ENCODE results near the gene TP53BP2. TPM values are rescaled to one million over a fixed set of nuclear protein-coding genes. Genes with fewer than 3 reads are reported as not detected.

TP53BP2 gene
- total and polyA plus RNA-seq, 2 donors (not counting 3 experiments of a cell fraction or from before 2014, with no cell fraction given) = 21.9 to 51.9 TPM

GRCh38 chr1:223776826-223777454 lies 68.8 kb downstream of the TP53BP2 start:
- Histone ChIP-seq H3K27ac (ENCODE audit: insufficient read depth, low read depth, low read length) (peak overlapping the region; percentile 86), H3K9me3 (replicated peaks; ENCODE audit: control insufficient read depth, insufficient read depth, low read length) (no peaks in the 10 kb centered on the region), H3K4me3 (replicated peaks in 1 of 3; ENCODE audit: insufficient read depth in 1 of 3, low read depth in 1 of 3, low read length in 3 of 3) (no peak overlapping the region), H3K4me2 (ENCODE audit: insufficient read depth, low read length) (peak overlapping the region; percentile 6), H3K36me3 (ENCODE audit: control insufficient read depth in 2 of 2, extremely low read depth in 1 of 2, insufficient read depth in 2 of 2, low read length in 2 of 2) (peaks cover 10 to 24% of the 10 kb centered on the region in 2 experiments), H4K20me1 (replicated peaks; ENCODE audit: control insufficient read depth, extremely low read depth, insufficient read depth, low read length) (no peaks in the 10 kb centered on the region), H3K4me1 (ENCODE audit: control insufficient read depth, extremely low read depth, insufficient read depth, low read length) (peaks cover 45% of the 10 kb centered on the region), H3K79me2 (ENCODE audit: control insufficient read depth, insufficient read depth, low read length) (peaks cover 2% of the 10 kb centered on the region), H2AFZ (ENCODE audit: low read depth, low read length) (no peak overlapping the region), H3K9me1 (replicated peaks; ENCODE audit: control insufficient read depth, extremely low read depth, insufficient read depth, low read length) (no peaks in the 10 kb centered on the region), H3K9ac (replicated peaks; ENCODE audit: extremely low read depth, insufficient read depth, low read length) (no peak overlapping the region), H3K27me3 (ENCODE audit: control insufficient read depth in 2 of 2, insufficient read depth in 2 of 2, low read length in 2 of 2) (no peaks in the 10 kb centered on the region)
- FAIRE-seq (no peak), DNase-seq (ENCODE audit: low read depth, low spot score) (peak; percentile 24)
- ChIA-PET CTCF (interaction anchor here (3.0 kb wide), 1 partner anchor 28 kb away, joined by 14 read pairs; no protein-coding TSS in a partner anchor), POLR2A (interaction anchor here (1.4 kb wide), 1 partner anchor 69 kb away, joined by 3 read pairs; the partner anchor contains the start of gene TP53BP2)
- no TSS peak for BruUV-seq (replicated peaks)
- TF ChIP-seq GATA2 (IDR thresholded peaks at IDR 0.05; ENCODE audit: insufficient read depth, insufficient read length, low read depth, low read length) = no peak
- TF ChIP-seq POLR2A (IDR thresholded peaks at IDR 0.05; ENCODE audit: low read depth, low read length) = peak; percentile 16
- dilution Hi-C loops (cut with MboI; ENCODE audit: extremely low pct_ligation_motif_present, low sequenced_read_pairs) = no loop called here
- intact Hi-C loops (cut with micrococcal nuclease) = loop anchor here (1.0 to 2.0 kb wide), 3 partner anchors 62 to 70 kb away; no protein-coding TSS in a partner anchor

- intact Hi-C loops (cut with micrococcal nuclease) = loop anchor here (1.0 to 2.0 kb wide), 3 partner anchors 61 to 71 kb away; no protein-coding TSS in a partner anchor
- TF ChIP-seq POLR2AphosphoS5 (IDR thresholded peaks at IDR 0.05; ENCODE audit: insufficient read depth, low read depth, low read length) (peak; percentile 87), CTCF (IDR thresholded peaks at IDR 0.05; ENCODE audit: extremely low read depth in 1 of 2, insufficient read depth in 1 of 2, low read depth in 1 of 2, low read length in 2 of 2) (no peak), POLR2A (IDR thresholded peaks at IDR 0.05; ENCODE audit: low read depth, low read length) (peak; percentile 45), FOS (IDR thresholded peaks at IDR 0.05; ENCODE audit: borderline replicate concordance, insufficient read depth, low read length) (peak; percentile 92), GATA2 (IDR thresholded peaks at IDR 0.05; ENCODE audit: insufficient read depth, insufficient read length, low read depth, low read length) (peak; percentile 97), JUN (IDR thresholded peaks at IDR 0.05; ENCODE audit: borderline replicate concordance, insufficient read depth, insufficient read length, low read depth) (peak; percentile 99), EZH2 (IDR thresholded peaks at IDR 0.05; ENCODE audit: borderline replicate concordance, low read depth, low read length, severe bottlenecking) (no peak), MYC (IDR thresholded peaks at IDR 0.05; ENCODE audit: low read depth, low read length) (no peak), MAX (IDR thresholded peaks at IDR 0.05; ENCODE audit: insufficient read depth, insufficient read length) (no peak)
- peaks cover 52% of the 10 kb centered on the region for H3K4me1 ChIP-seq (ENCODE audit: control insufficient read depth, extremely low read depth, insufficient read depth, low read length)
- no peak overlapping the region for H2AFZ ChIP-seq (ENCODE audit: low read depth, low read length)
- ChIA-PET CTCF (interaction anchor here (0.8 to 3.0 kb wide), 8 partner anchors 11 to 111 kb away, joined by 3 to 14 read pairs (median 4); no protein-coding TSS in a partner anchor), POLR2A (interaction anchor here (1.4 to 1.5 kb wide), 2 partner anchors 68 to 70 kb away, joined by 3 read pairs; partner anchors contain the start of gene TP53BP2)
- peak; percentile 91 for FAIRE-seq
- no peaks in the 10 kb centered on the region for H4K20me1 ChIP-seq (replicated peaks; ENCODE audit: control insufficient read depth, extremely low read depth, insufficient read depth, low read length)
- no TSS peak for BruUV-seq (replicated peaks)
- no peaks in the 10 kb centered on the region for H3K9me1 ChIP-seq (replicated peaks; ENCODE audit: control insufficient read depth, extremely low read depth, insufficient read depth, low read length)
- no peaks in the 10 kb centered on the region for H3K27me3 ChIP-seq (ENCODE audit: control insufficient read depth in 2 of 2, insufficient read depth in 2 of 2, low read length in 2 of 2)
- dilution Hi-C loops (cut with MboI; ENCODE audit: extremely low pct_ligation_motif_present, low sequenced_read_pairs) = no loop called here
- H3K9me3 ChIP-seq (replicated peaks; ENCODE audit: control insufficient read depth, insufficient read depth, low read length) = no peaks in the 10 kb centered on the region
- DNase-seq (ENCODE audit: low read depth, low spot score) = peak; percentile 95
- H3K4me2 ChIP-seq (ENCODE audit: insufficient read depth, low read length) = peak overlapping the region; percentile 73
- H3K79me2 ChIP-seq (ENCODE audit: control insufficient read depth, insufficient read depth, low read length) = peaks cover 2% of the 10 kb centered on the region
- peak overlapping the region; percentile 86 for H3K27ac ChIP-seq (ENCODE audit: insufficient read depth, low read depth, low read length)
- H3K4me3 ChIP-seq (replicated peaks in 1 of 3; ENCODE audit: insufficient read depth in 1 of 3, low read depth in 1 of 3, low read length in 3 of 3) = no peak overlapping the region
- peaks cover 10 to 24% of the 10 kb centered on the region in 2 experiments for H3K36me3 ChIP-seq (ENCODE audit: control insufficient read depth in 2 of 2, extremely low read depth in 1 of 2, insufficient read depth in 2 of 2, low read length in 2 of 2)
- peak overlapping the region; percentile 50 for H3K9ac ChIP-seq (replicated peaks; ENCODE audit: extremely low read depth, insufficient read depth, low read length)
These were observed 69.5 kb downstream of the TP53BP2 start for GRCh38 chr1:223776075-223776814.
